Stomach (tissue), 9 donors: Measurements from ENCODE around the gene ADTRP. TPM values are rescaled to one million over a fixed set of nuclear protein-coding genes. Genes with fewer than 3 reads are reported as not detected.
A peak's percentile ranks its signal among the peaks of the same experiment; 100 is the strongest.

Experiments
- DNase-seq, 2 donors: peaks; one replicate each; pipeline versions ENCODE4 v3.0.0 to v3.0.0-alpha.2; 2013 to 2019
- H3K27ac ChIP-seq, 5 donors: fragments of 200-600 bp in 4 of 5; sonication (generic) in 4 of 5; one replicate each; pipeline ENCODE4 v1.5.1; 2013 to 2019; ENCODE audit warnings: mild to moderate bottlenecking in 1 of 5, moderate library complexity in 1 of 5
- H3K27me3 ChIP-seq, 3 donors: fragments of 200-600 bp; sonication (generic); one replicate each; pipeline ENCODE4 v1.5.1; 2017 to 2019; ENCODE audit warnings: mixed run types in 1 of 3
- H3K36me3 ChIP-seq, 4 donors: fragments of 200-600 bp; sonication (generic); 1 replicate in 3 of 4; 2 replicates in 1 of 4; pipeline ENCODE4 v1.5.1; 2016 to 2019
- H3K4me1 ChIP-seq, 4 donors: fragments of 200-600 bp; sonication (generic); one replicate each; pipeline ENCODE4 v1.5.1; 2016 to 2019
- H3K4me3 ChIP-seq, 4 donors: fragments of 200-600 bp; sonication (generic) in 3 of 4; one replicate each; pipeline ENCODE4 v1.5.1; 2016 to 2019; ENCODE audit warnings: mild to moderate bottlenecking in 1 of 4
- H3K9me3 ChIP-seq, 4 donors: fragments of 200-600 bp; sonication (generic); one replicate each; pipeline ENCODE4 v1.5.1; 2016 to 2019
- EP300 ChIP-seq: sonication (generic); formaldehyde crosslinking; IDR thresholded peaks from one replicate; pipeline ENCODE4 v1.6.1; 2017; ENCODE audit warnings: antibody characterized with exemption
- POLR2A ChIP-seq, 4 donors: fragments of 450-650 bp; IDR thresholded peaks; one replicate each; pipeline ENCODE4 v1.6.1; 2016; ENCODE audit warnings: antibody characterized with exemption in 4 of 4, control low read depth in 2 of 4, mild to moderate bottlenecking in 1 of 4, moderate library complexity in 1 of 4
- POLR2AphosphoS5 ChIP-seq, 3 donors: sonication (generic); formaldehyde crosslinking; IDR thresholded peaks; one replicate each; pipeline ENCODE4 v1.6.1; 2016; ENCODE audit warnings: antibody characterized with exemption in 3 of 3
- WGBS, 5 donors: extraction: QIAGEN DNeasy Blood & Tissue Kit in 3 of 5; methylation state at CpG; one replicate each; pipeline versions ENCODE4 v1.1.5 to v1.1.7; 2013 to 2018; 5-methylcytosine and 5-hydroxymethylcytosine counted together
- intact Hi-C: fragments of 100-400 bp; cut with DNase I; formaldehyde crosslinking; loops from one replicate; pipeline ENCODE4 v1.15.1; 2023; ENCODE audit warnings: low total_unique reads
- polyA plus RNA-seq, 3 donors: library from polyadenylated mRNA; stranded (reverse); fragments of 200-250 nt; gene quantifications; one replicate each; pipeline ENCODE4 v1.2.3, GENCODE V29; 2013
- total RNA-seq, 5 donors: library from RNA; depleted of rRNA; stranded (reverse); fragments of >200 nt; gene quantifications; one replicate each; pipeline versions ENCODE4 v1.1.0 to v1.2.3, GENCODE V29; 2014 to 2016
- TF ChIP-seq, protein P1 (sequence below), 7 experiments: fragments of 450-650 bp in 4 of 7; fragments of 200-600 bp in 3 of 7; sonication (generic) in 3 of 7; IDR thresholded peaks; one replicate each; pipeline ENCODE4 v1.5.1; 2016 to 2019; ENCODE audit warnings: antibody characterized with exemption in 7 of 7, control low read depth in 2 of 7, mild to moderate bottlenecking in 1 of 7
- donor health status: healthy with polysubstance abuse.
- donor health status: Bipolar disorder and iron deficiency.
- donor health status: healthy.

ADTRP gene
- total and polyA plus RNA-seq, 8 donors: 3.9 to 63.6 (median 20.8) TPM

DNA sequence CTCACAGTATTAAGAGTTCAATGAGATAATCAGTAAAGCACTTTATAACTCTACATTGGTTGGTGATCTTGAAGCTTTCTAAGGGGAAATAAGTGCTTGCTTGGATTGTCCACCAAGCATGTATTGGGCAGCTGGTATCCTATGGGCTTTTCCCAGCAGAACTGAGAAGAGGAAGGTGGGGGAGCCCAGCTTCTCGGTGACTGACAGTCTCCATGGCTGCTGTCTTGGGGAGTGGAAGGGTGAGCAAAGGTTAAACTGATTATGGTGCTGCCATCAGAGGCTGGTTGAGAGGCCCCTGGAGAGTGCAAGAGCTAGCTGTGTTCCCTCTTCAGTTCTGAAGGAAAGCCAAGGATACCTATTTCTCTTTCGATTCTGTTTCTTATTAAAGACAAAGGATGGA, 35.5 kb upstream of the ADTRP start:
- Histone ChIP-seq H3K9me3 (no peaks in the 10 kb centered on the region), H3K4me3 (no peak overlapping the region), H3K27me3 (no peaks in the 10 kb centered on the region), H3K4me1 (peaks cover 17 to 29% (median 22%) of the 10 kb centered on the region in 4 donors), H3K27ac (no peak overlapping the region), H3K36me3 (no peaks in the 10 kb centered on the region)
- WGBS, 5 donors: 76 to 94% (median 85%) methylated on average over 2 of the region's 2 CpGs
- DNase-seq: no peak
- intact Hi-C loops: no loop called here
- TF ChIP-seq POLR2AphosphoS5 (IDR thresholded peaks at IDR 0.05) (no peak), POLR2A (IDR thresholded peaks at IDR 0.05) (no peak), EP300 (no peak)
- TF ChIP-seq, protein P1, sequence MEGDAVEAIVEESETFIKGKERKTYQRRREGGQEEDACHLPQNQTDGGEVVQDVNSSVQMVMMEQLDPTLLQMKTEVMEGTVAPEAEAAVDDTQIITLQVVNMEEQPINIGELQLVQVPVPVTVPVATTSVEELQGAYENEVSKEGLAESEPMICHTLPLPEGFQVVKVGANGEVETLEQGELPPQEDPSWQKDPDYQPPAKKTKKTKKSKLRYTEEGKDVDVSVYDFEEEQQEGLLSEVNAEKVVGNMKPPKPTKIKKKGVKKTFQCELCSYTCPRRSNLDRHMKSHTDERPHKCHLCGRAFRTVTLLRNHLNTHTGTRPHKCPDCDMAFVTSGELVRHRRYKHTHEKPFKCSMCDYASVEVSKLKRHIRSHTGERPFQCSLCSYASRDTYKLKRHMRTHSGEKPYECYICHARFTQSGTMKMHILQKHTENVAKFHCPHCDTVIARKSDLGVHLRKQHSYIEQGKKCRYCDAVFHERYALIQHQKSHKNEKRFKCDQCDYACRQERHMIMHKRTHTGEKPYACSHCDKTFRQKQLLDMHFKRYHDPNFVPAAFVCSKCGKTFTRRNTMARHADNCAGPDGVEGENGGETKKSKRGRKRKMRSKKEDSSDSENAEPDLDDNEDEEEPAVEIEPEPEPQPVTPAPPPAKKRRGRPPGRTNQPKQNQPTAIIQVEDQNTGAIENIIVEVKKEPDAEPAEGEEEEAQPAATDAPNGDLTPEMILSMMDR (IDR thresholded peaks at IDR 0.05): no peak

DNA sequence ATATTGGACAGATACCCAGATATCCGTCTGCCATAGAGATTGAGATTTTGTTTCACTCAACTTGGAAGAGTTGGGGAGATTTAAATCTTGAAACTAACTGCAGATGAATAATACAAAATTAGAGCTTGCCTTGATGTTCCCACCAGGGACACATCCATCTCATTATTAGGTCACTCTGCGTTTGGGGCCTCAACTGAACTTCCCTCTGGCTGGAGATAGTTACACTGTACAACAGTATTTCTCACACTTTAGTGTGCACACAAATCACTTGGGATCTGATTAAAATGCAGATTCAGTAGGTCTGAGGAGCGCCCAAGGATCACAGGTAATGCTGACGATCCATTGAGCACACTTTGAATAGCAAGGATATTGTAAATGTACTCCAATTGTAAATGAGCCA, 35.0 kb upstream of the ADTRP start:
- TF ChIP-seq POLR2AphosphoS5 (IDR thresholded peaks at IDR 0.05): no peak
- TF ChIP-seq EP300: no peak
- TF ChIP-seq, protein P1 (IDR thresholded peaks at IDR 0.05): no peak
- TF ChIP-seq POLR2A (IDR thresholded peaks at IDR 0.05): no peak
- Histone ChIP-seq H3K27me3 (no peaks in the 10 kb centered on the region), H3K4me1 (peaks cover 17 to 31% (median 22%) of the 10 kb centered on the region in 4 donors), H3K36me3 (no peaks in the 10 kb centered on the region), H3K27ac (peak overlapping the region in 1 of 5 donors; percentile 3), H3K4me3 (no peak overlapping the region), H3K9me3 (no peaks in the 10 kb centered on the region)
- intact Hi-C loops: no loop called here
- 86 to 94% (median 89%) methylated on average over 4 of the region's 4 CpGs for WGBS, 5 donors
- DNase-seq: peak in 1 of 2 donors; percentile 43

DNA sequence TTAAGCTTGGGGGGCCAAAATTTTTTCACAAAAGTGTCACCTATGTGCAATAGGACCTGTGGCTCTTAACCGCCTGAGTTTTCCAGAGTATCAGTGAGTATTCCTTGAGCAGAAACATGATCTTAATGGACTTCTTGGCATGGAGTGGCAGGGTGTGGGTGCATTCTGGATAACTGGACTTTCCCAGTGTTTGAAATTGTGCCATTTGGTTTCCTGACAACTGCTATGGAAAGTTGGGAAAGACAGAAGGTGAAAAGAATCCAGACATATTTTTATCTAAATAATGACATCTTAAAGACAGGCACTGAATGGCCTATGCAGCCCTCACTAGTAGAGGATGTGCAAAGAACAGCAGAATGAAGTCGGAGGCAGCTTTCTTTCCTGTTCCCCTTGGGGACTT, 34.3 kb upstream of the ADTRP start:
- H3K27me3 ChIP-seq: no peaks in the 10 kb centered on the region
- no peak overlapping the region for H3K4me3 ChIP-seq
- no peak for TF ChIP-seq POLR2AphosphoS5 (IDR thresholded peaks at IDR 0.05)
- no peak for TF ChIP-seq POLR2A (IDR thresholded peaks at IDR 0.05)
- TF ChIP-seq, protein P1 (IDR thresholded peaks at IDR 0.05): no peak
- no peak for TF ChIP-seq EP300
- peak overlapping the region in 2 of 5 donors; percentile 6 to 49 for H3K27ac ChIP-seq
- H3K9me3 ChIP-seq: no peaks in the 10 kb centered on the region
- peaks cover 17 to 31% (median 22%) of the 10 kb centered on the region in 4 donors for H3K4me1 ChIP-seq
- intact Hi-C loops: no loop called here
- 49 to 72% (median 61%) methylated on average over 2 of the region's 2 CpGs for WGBS, 5 donors
- DNase-seq: no peak
- no peaks in the 10 kb centered on the region for H3K36me3 ChIP-seq

DNA sequence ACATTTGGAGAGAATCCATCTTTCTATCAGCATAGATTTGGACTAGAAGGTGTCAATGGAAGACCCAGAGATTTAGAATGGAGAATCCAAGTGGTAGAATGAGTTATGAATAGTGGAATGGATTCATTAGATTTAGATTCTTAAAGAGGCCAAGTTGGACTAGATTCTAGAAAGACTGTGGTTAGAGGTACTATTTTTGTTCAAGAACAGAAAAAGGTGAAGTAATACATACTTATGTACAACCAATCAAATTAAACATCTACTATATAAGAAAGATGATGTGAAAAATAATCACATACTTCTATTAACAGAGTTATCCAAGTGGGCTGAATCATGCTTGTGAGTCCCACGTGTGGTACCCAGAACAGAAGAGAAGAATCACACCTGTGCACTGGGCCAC, 33.8 kb upstream of the ADTRP start:
- Histone ChIP-seq H3K4me1 (peaks cover 17 to 31% (median 22%) of the 10 kb centered on the region in 4 donors), H3K4me3 (no peak overlapping the region), H3K36me3 (no peaks in the 10 kb centered on the region), H3K27me3 (no peaks in the 10 kb centered on the region), H3K9me3 (no peaks in the 10 kb centered on the region), H3K27ac (peak overlapping the region in 1 of 5 donors; percentile 49)
- no peak for DNase-seq
- intact Hi-C loops: no loop called here
- TF ChIP-seq EP300: no peak
- no peak for TF ChIP-seq POLR2A (IDR thresholded peaks at IDR 0.05)
- TF ChIP-seq, protein P1 (IDR thresholded peaks at IDR 0.05): no peak
- TF ChIP-seq POLR2AphosphoS5 (IDR thresholded peaks at IDR 0.05): no peak
- WGBS, 5 donors: 25 to 69% (median 38%) methylated on average over 1 of the region's 1 CpG
